GM12878 (cell line): ENCODE data around the gene OTOP3. TPM values are rescaled to one million over a fixed set of nuclear protein-coding genes. Genes with fewer than 3 reads are reported as not detected.

Source experiments
- ATAC-seq: fragments of 200-7000 bp; cut with Tn5 transposase; 3 replicates; pipeline ENCODE4 v1.9.1; 2020; ENCODE audit warnings: mild to moderate bottlenecking, moderate library complexity
- BruUV-seq: library from RNA; stranded (reverse); fragments of 400-500 nt; replicated peaks from 2 replicates; lab custom pipeline; 2021; lab: Mats Ljungman, UMichigan
- CTCF ChIA-PET: fragments of 300-600 bp; sonication (Branson Sonifier 250); formaldehyde crosslinking; extraction: SDS; loops from one replicate; lab custom pipeline; 2021; ENCODE audit warnings: inconsistent platforms; lab: Yijun Ruan, JAX
- POLR2A ChIA-PET: fragments of 350-600 bp; formaldehyde crosslinking; extraction: SDS; loops from one replicate; lab custom pipeline; 2021; ENCODE audit warnings: inconsistent platforms; lab: Charles Lee
- RAD21 ChIA-PET: fragments of 300-600 bp; sonication (Branson Sonifier 250); formaldehyde crosslinking; loops from one replicate; lab custom pipeline; 2023; ENCODE audit warnings: antibody characterized with exemption; ENCODE audit not compliant: unreplicated experiment; lab: Charles Lee
- SMC1A ChIA-PET: fragments of 300-600 bp; sonication (Branson Sonifier 250); formaldehyde crosslinking; loops from one replicate; lab custom pipeline; 2023; ENCODE audit not compliant: unreplicated experiment, uncharacterized antibody; lab: Charles Lee
- DNase-seq: peaks from one replicate; pipeline ENCODE4 v3.0.0-alpha.2; 2011; ENCODE audit warnings: low read depth, low spot score
- FAIRE-seq: peaks from 3 replicates; lab custom pipeline; 2011; peaks lifted over from hg19 to GRCh38; lab: Jason Lieb, UNC
- H2AFZ ChIP-seq: 2 replicates; pipeline ENCODE4 v1.6.0; 2011; ENCODE audit warnings: low read depth, low read length, control low read depth; ENCODE audit not compliant: control insufficient read depth
- H3K27ac ChIP-seq: 2 replicates; pipeline ENCODE4 v1.5.1; 2011; ENCODE audit warnings: control low read depth; ENCODE audit not compliant: control insufficient read depth, insufficient read depth
- H3K27me3 ChIP-seq, 2 experiments: replicated peaks in 1 of 2; 2 replicates each; pipeline versions ENCODE4 v1.6.0 to v1.6.1; 2011; ENCODE audit warnings: low read length in 1 of 2; ENCODE audit not compliant: control insufficient read depth in 2 of 2, insufficient read depth in 2 of 2
- H3K36me3 ChIP-seq, 2 experiments: 2 replicates each; pipeline ENCODE4 v1.5.1; 2011; ENCODE audit warnings: low read length in 1 of 2; ENCODE audit not compliant: control insufficient read depth in 2 of 2, insufficient read depth in 2 of 2
- H3K4me1 ChIP-seq: 2 replicates; pipeline ENCODE4 v1.6.1; 2011; ENCODE audit warnings: mild to moderate bottlenecking, low read length, moderate library complexity, mixed read lengths; ENCODE audit not compliant: control insufficient read depth, insufficient read depth
- H3K4me2 ChIP-seq: 2 replicates; pipeline ENCODE4 v1.6.0; 2011; ENCODE audit warnings: control low read depth; ENCODE audit not compliant: control insufficient read depth, insufficient read depth
- H3K4me3 ChIP-seq: fragments of 200-600 bp; sonication (generic); 2 replicates; pipeline ENCODE4 v1.5.1; 2016
- H3K79me2 ChIP-seq: 2 replicates; pipeline ENCODE4 v1.6.0; 2011; ENCODE audit warnings: low read length; ENCODE audit not compliant: control insufficient read depth, insufficient read depth
- H3K9ac ChIP-seq: 2 replicates; pipeline ENCODE4 v1.8.0; 2011; ENCODE audit warnings: low read length, control low read depth, mixed read lengths; ENCODE audit not compliant: control insufficient read depth, insufficient read depth
- H3K9me3 ChIP-seq: replicated peaks from 3 replicates; pipeline ENCODE4 v1.5.1; 2011; ENCODE audit warnings: mild to moderate bottlenecking, low read length; ENCODE audit not compliant: control insufficient read depth, insufficient read depth
- H4K20me1 ChIP-seq: 2 replicates; pipeline ENCODE4 v1.6.0; 2011; ENCODE audit not compliant: control insufficient read depth, insufficient read depth
- ATF7 ChIP-seq: fragments of 450-650 bp; IDR thresholded peaks from 2 replicates; pipeline ENCODE4 v1.6.1; 2016; ENCODE audit warnings: low read depth, mild to moderate bottlenecking
- CEBPB ChIP-seq, 2 experiments: fragments of 150-350 bp in 1 of 2; IDR thresholded peaks; 2 replicates each; pipeline ENCODE4 v1.6.1; 2012 to 2014; ENCODE audit warnings: low read depth in 2 of 2, low read length in 2 of 2, borderline replicate concordance in 1 of 2, inconsistent platforms in 1 of 2
- CHD1 ChIP-seq: IDR thresholded peaks from 2 replicates; pipeline ENCODE4 v1.6.1; 2012; ENCODE audit warnings: low read depth, low read length, improper control_type of control experiment
- FOS ChIP-seq: IDR thresholded peaks from 3 replicates; pipeline ENCODE4 v1.6.1; 2011; ENCODE audit warnings: borderline replicate concordance; ENCODE audit not compliant: insufficient read length; ENCODE audit errors: extremely low read depth
- LARP7 ChIP-seq: fragments of 450-650 bp; IDR thresholded peaks from 2 replicates; pipeline ENCODE4 v1.6.1; 2017; ENCODE audit warnings: mild to moderate bottlenecking
- PAX5 ChIP-seq: IDR thresholded peaks from 2 replicates; pipeline ENCODE4 v1.6.1; 2011; ENCODE audit warnings: low read depth, low read length, borderline replicate concordance
- RAD51 ChIP-seq: fragments of 450-650 bp; IDR thresholded peaks from 2 replicates; pipeline ENCODE4 v1.6.1; 2016; ENCODE audit warnings: moderate library complexity, mild to moderate bottlenecking, inconsistent platforms
- USF1 ChIP-seq: IDR thresholded peaks from 2 replicates; pipeline ENCODE4 v1.6.1; 2011; ENCODE audit warnings: borderline replicate concordance, low read depth, mild to moderate bottlenecking, moderate library complexity, mixed read lengths, low read length; ENCODE audit not compliant: insufficient read depth; ENCODE audit errors: extremely low read length
- USF2 ChIP-seq: IDR thresholded peaks from 2 replicates; pipeline ENCODE4 v1.6.1; 2011; ENCODE audit warnings: low read depth, low read length, improper control_type of control experiment, borderline replicate concordance
- ZNF24 ChIP-seq: fragments of 450-650 bp; IDR thresholded peaks from 2 replicates; pipeline ENCODE4 v1.6.1; 2017; ENCODE audit warnings: antibody characterized with exemption, mild to moderate bottlenecking
- WGBS: methylation state at CpG from one replicate; pipeline ENCODE4 v1.1.6; 2016; ENCODE audit warnings: low lambda C conversion rate; ENCODE audit not compliant: insufficient replicate concordance, insufficient coverage; ENCODE audit errors: missing lambda C conversion rate; 5-methylcytosine and 5-hydroxymethylcytosine counted together
- in situ Hi-C: fragments of 300-500 bp; cut with MboI; formaldehyde crosslinking; loops from 9 replicates; pipeline ENCODE4 v1.14.3; 2018; ENCODE audit warnings: mixed read lengths
- intact Hi-C: fragments of 100-400 bp; cut with micrococcal nuclease; formaldehyde crosslinking; loops from one replicate; pipeline ENCODE4 v1.14.2; 2022; ENCODE audit not compliant: unreplicated experiment
- polyA plus RNA-seq, 11 experiments: library from polyadenylated mRNA; depleted of rRNA in 4 of 11; unstranded in 6 of 11; stranded (reverse) in 5 of 11; fragments of >200 nt; fragmentation: Nextera tagmentation in 4 of 11; fragmentation: Illumina TruSeq in 1 of 11; extraction: Ambion mirVana in 4 of 11; extraction: Trizol in 1 of 11; gene quantifications; 1 replicate in 1 of 11; 2 replicates in 10 of 11; pipeline versions ENCODE4 v1.2.1 to v1.2.3, GENCODE V29; 2011 to 2016; ENCODE audit warnings: inconsistent platforms in 2 of 11, missing spikeins in 2 of 11, low read depth in 1 of 11
- total RNA-seq, 4 experiments: library from RNA; depleted of rRNA in 3 of 4; stranded (reverse); fragments of >200 nt in 3 of 4; fragmentation: Illumina TruSeq in 1 of 4; extraction: Trizol in 1 of 4; gene quantifications; 2 replicates each; pipeline versions ENCODE4 v1.2.1 to v1.2.3, GENCODE V29; 2013 to 2021

The OTOP3 gene
- total and polyA plus RNA-seq, 10 of the 15 experiments (the other 5 are each of a cell fraction or from before 2014, with no cell fraction given): 0.03 to 0.06 TPM; not detected in 8

- TF ChIP-seq RAD51 (no peak), PAX5 (no peak), ATF7 (no peak), LARP7 (no peak)
These were observed 15.4 kb downstream of the OTOP3 start (continued) for GRCh38 chr17:74951065-74951464.

- no TSS peak for BruUV-seq
- CTCF ChIA-PET: interaction anchor here (3.5 to 13.8 kb wide), 2 partner anchors 10 to 28 kb away, joined by 19 to 274 read pairs; partner anchors contain the start of genes OTOP2 and USH1G
These were observed 16.2 kb downstream of the OTOP3 start for GRCh38 chr17:74951680-74952421.

More at GRCh38 chr17:74951680-74952421, 16.2 kb downstream of the OTOP3 start:
- no peak for TF ChIP-seq CHD1
- TF ChIP-seq CEBPB (IDR thresholded peaks at IDR 0.05; ENCODE audit: borderline replicate concordance in 1 of 2, low read depth in 2 of 2, low read length in 2 of 2): no peak
- no peak for TF ChIP-seq USF1
- no peak for TF ChIP-seq ZNF24
- no peak for TF ChIP-seq USF2
- TF ChIP-seq FOS: no peak
- Histone ChIP-seq H3K79me2 (no peaks in the 10 kb centered on the region), H3K27ac (no peak overlapping the region), H3K4me2 (no peak overlapping the region), H4K20me1 (no peaks in the 10 kb centered on the region), H2AFZ (no peak overlapping the region), H3K9me3 (no peaks in the 10 kb centered on the region; the same call in 2 of the 3 replicates), H3K4me3 (no peak overlapping the region), H3K27me3 (no peaks in the 10 kb centered on the region), H3K36me3 (no peaks in the 10 kb centered on the region), H3K4me1 (no peaks in the 10 kb centered on the region), H3K9ac (no peak overlapping the region)
- in situ Hi-C loops: no loop called here
- ChIA-PET SMC1A (interaction anchor here (0.6 to 1.0 kb wide), 2 partner anchors 149 to 175 kb away, joined by 3 read pairs; partner anchors contain the start of gene NAT9), RAD21 (interaction anchor here (1.3 kb wide), 1 partner anchor 9 kb away, joined by 4 read pairs; no protein-coding TSS in a partner anchor), POLR2A (no interaction called here)
- DNase-seq (no peak), FAIRE-seq (no peak), ATAC-seq (no peak)
- 70% methylated on average over 22 of the region's 32 CpGs for WGBS
- intact Hi-C loops: no loop called here
